Lower leg skin (tissue), 3 donors: ENCODE measurements around the gene ARID1B.

Experiments
- POLR2A ChIP-seq, 2 donors: fragments of 450-650 bp; IDR thresholded peaks; one replicate each; pipeline ENCODE4 v1.6.1; 2016 to 2017; ENCODE audit warnings: antibody characterized with exemption in 2 of 2, mild to moderate bottlenecking in 1 of 2, moderate library complexity in 1 of 2
- TF ChIP-seq, protein P1 (sequence below), 3 donors: fragments of 450-650 bp; IDR thresholded peaks; one replicate each; pipeline ENCODE4 v1.5.1; 2016; ENCODE audit warnings: antibody characterized with exemption in 3 of 3, mild to moderate bottlenecking in 3 of 3, moderate library complexity in 2 of 3

GRCh38 chr6:157087974-157088373, 310.8 kb downstream of the ARID1B start:
- TF ChIP-seq, protein P1, sequence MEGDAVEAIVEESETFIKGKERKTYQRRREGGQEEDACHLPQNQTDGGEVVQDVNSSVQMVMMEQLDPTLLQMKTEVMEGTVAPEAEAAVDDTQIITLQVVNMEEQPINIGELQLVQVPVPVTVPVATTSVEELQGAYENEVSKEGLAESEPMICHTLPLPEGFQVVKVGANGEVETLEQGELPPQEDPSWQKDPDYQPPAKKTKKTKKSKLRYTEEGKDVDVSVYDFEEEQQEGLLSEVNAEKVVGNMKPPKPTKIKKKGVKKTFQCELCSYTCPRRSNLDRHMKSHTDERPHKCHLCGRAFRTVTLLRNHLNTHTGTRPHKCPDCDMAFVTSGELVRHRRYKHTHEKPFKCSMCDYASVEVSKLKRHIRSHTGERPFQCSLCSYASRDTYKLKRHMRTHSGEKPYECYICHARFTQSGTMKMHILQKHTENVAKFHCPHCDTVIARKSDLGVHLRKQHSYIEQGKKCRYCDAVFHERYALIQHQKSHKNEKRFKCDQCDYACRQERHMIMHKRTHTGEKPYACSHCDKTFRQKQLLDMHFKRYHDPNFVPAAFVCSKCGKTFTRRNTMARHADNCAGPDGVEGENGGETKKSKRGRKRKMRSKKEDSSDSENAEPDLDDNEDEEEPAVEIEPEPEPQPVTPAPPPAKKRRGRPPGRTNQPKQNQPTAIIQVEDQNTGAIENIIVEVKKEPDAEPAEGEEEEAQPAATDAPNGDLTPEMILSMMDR (IDR thresholded peaks at IDR 0.05) = no peak
- no peak for TF ChIP-seq POLR2A (IDR thresholded peaks at IDR 0.05)
